Kidney (tissue), 14 donors: ENCODE data around the gene OSBPL10. TPM values are rescaled to one million over a fixed set of nuclear protein-coding genes. Genes with fewer than 3 reads are reported as not detected.

ENCODE experiments used
- DNase-seq, 5 donors: peaks; one replicate each; pipeline ENCODE4 v3.0.0-alpha.2; 2013 to 2020
- FAIRE-seq: peaks from 2 replicates; lab custom pipeline; 2012; peaks lifted over from hg19 to GRCh38; lab: Jason Lieb, UNC
- H3K27ac ChIP-seq, 2 donors: one replicate each; pipeline ENCODE4 v1.7.0; 2013; ENCODE audit warnings: low read depth in 2 of 2, low read length in 2 of 2, inconsistent platforms in 1 of 2
- H3K27me3 ChIP-seq: one replicate; pipeline ENCODE4 v1.7.1; 2013; ENCODE audit warnings: low read length, inconsistent platforms; ENCODE audit not compliant: control insufficient read depth, insufficient read depth
- H3K36me3 ChIP-seq, 3 donors: one replicate each; pipeline versions ENCODE4 v1.7.0 to v1.7.1; 2013; ENCODE audit warnings: low read length in 3 of 3, control low read depth in 1 of 3, inconsistent platforms in 1 of 3; ENCODE audit not compliant: insufficient read depth in 3 of 3, control insufficient read depth in 2 of 3
- H3K4me1 ChIP-seq, 3 donors: one replicate each; pipeline versions ENCODE4 v1.7.0 to v1.7.1; 2013; ENCODE audit warnings: low read length in 3 of 3, inconsistent platforms in 1 of 3, low read depth in 1 of 3; ENCODE audit not compliant: control insufficient read depth in 2 of 3, insufficient read depth in 2 of 3
- H3K4me3 ChIP-seq, 3 donors: one replicate each; pipeline versions ENCODE4 v1.7.0 to v1.8.1; 2013; ENCODE audit warnings: low read length in 3 of 3, control low read depth in 1 of 3, inconsistent platforms in 1 of 3
- H3K9ac ChIP-seq, 3 donors: one replicate each; pipeline versions ENCODE4 v1.7.0 to v1.7.1; 2013; ENCODE audit warnings: low read length in 3 of 3, control low read depth in 1 of 3, inconsistent platforms in 1 of 3
- H3K9me3 ChIP-seq, 3 donors: one replicate each; pipeline versions ENCODE4 v1.7.0 to v1.7.1; 2013; ENCODE audit warnings: low read length in 3 of 3, control low read depth in 1 of 3, inconsistent platforms in 1 of 3; ENCODE audit not compliant: control insufficient read depth in 2 of 3, insufficient read depth in 1 of 3
- CTCF ChIP-seq: IDR thresholded peaks from 3 replicates; pipeline ENCODE4 v1.5.1; 2012; ENCODE audit warnings: mild to moderate bottlenecking, moderate library complexity, borderline replicate concordance; ENCODE audit not compliant: insufficient read depth; ENCODE audit errors: extremely low read depth
- intact Hi-C: fragments of 100-400 bp; cut with DNase I; formaldehyde crosslinking; loops from one replicate; pipeline ENCODE4 v1.11.1; 2022
- polyA plus RNA-seq: library from polyadenylated mRNA; stranded (reverse); fragments of 350-450 nt; fragmentation: Illumina TruSeq; extraction: RNeasy Lipid Tissue Mini Kit (QIAGEN cat#74804); gene quantifications from one replicate; pipeline ENCODE4 v1.2.3, GENCODE V29; 2014; ENCODE audit warnings: low read depth, low replicate concordance; ENCODE audit not compliant: insufficient read depth
- total RNA-seq: library from RNA; stranded (reverse); fragmentation: NEBNext Ultra II Directional; extraction: Animal tissue kit (Norgen Biotek cat#: 25700); gene quantifications from one replicate; pipeline ENCODE4 v1.2.1, GENCODE V29; 2021
- donor health status: control.
- donor health status: control.
- donor health status: control.
- donor health status: control.
- donor health status: control.
- donor health status: DM: yes; HTN: yes; CAD: no.
- donor health status: Normal renal cell carcinoma (clear cell type).

Gene OSBPL10
- total and polyA plus RNA-seq, 2 donors from 2014 or later = 11.8 to 89.3 TPM

DNA sequence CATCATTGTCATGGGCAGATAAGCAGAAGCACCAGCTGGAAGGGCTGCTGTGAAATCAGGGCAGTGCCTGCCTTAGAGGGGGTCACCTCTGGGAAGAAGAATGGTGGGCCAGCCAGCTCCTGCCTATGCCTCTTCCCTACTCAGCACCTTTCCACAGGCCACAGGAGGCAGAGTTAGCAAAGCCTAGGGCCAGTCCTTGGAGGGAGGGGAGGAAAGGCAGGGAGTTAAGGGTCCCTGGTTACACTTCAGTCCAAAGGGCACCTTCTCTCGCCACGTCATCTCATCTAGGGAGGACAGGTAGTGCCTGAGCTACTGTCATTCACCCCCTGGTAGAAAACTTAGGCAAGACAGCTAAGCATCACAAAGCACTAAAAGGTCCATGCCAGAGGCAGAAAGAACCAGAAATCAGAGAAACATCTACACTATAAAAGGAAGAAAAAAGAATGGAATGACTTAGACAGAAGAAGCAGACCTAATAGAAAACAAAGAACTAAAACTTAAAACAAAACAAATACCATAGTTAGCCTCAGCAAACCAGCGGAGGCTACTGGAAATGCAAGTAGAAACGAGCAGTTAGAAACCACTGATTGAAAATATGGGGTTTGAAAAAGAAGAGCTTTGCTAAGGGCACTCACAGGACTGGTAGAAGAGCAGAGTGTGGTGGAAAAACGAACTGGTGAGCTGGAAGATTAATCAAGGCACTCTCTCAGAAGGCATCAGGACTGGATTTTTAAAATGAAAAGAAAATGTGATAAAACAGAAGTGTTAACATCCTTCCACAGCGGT lies 84.2 kb downstream of the OSBPL10 start:
- no peak overlapping the region for H3K4me3 ChIP-seq
- no peak for TF ChIP-seq CTCF
- intact Hi-C loops = no loop called here
- H3K9me3 ChIP-seq = no peaks in the 10 kb centered on the region
- no peaks in the 10 kb centered on the region for H3K27me3 ChIP-seq
- no peak for FAIRE-seq
- no peaks in the 10 kb centered on the region for H3K36me3 ChIP-seq
- H3K27ac ChIP-seq = no peak overlapping the region
- peak in 1 of 5 donors; percentile 69 for DNase-seq
- peaks cover 3 to 15% (median 3%) of the 10 kb centered on the region in 3 donors for H3K4me1 ChIP-seq
- H3K9ac ChIP-seq = no peak overlapping the region

DNA sequence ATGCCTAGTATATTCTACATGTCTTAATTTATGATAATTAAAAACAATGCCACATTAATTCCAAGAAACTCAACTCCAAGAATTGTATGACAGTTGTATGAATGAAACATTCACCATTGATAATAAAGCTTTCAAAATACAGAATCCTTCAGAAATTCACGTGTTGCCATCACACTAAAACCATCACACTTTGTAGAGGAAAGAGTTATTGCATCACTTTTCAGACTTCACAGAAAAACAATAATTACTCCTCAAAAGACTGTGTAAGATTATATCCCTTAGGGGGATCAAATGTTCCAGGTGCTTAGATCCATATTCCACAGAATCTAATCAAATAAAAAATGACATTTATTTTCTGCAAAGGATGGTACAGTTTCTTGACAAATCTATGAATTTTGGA lies 85.0 kb downstream of the OSBPL10 start:
- no peak for TF ChIP-seq CTCF
- Histone ChIP-seq H3K27ac (no peak overlapping the region), H3K4me3 (no peak overlapping the region), H3K9me3 (no peaks in the 10 kb centered on the region), H3K4me1 (peaks cover 0 to 13% (median 4%) of the 10 kb centered on the region in 3 donors), H3K9ac (no peak overlapping the region), H3K36me3 (no peaks in the 10 kb centered on the region), H3K27me3 (no peaks in the 10 kb centered on the region)
- FAIRE-seq (no peak), DNase-seq (no peak)
- intact Hi-C loops = no loop called here

GRCh38 chr3:31895471-31895870 lies 85.6 kb downstream of the OSBPL10 start:
- Histone ChIP-seq H3K4me1 (peaks cover 0 to 13% (median 4%) of the 10 kb centered on the region in 3 donors), H3K36me3 (no peaks in the 10 kb centered on the region), H3K27ac (no peak overlapping the region), H3K9ac (no peak overlapping the region), H3K9me3 (no peaks in the 10 kb centered on the region), H3K27me3 (no peaks in the 10 kb centered on the region), H3K4me3 (no peak overlapping the region)
- TF ChIP-seq CTCF = no peak
- FAIRE-seq (no peak), DNase-seq (no peak)
- intact Hi-C loops = no loop called here
